Motor neuron (in vitro differentiated cells): ENCODE results near the gene NUDT22. TPM values are rescaled to one million over a fixed set of nuclear protein-coding genes. Genes with fewer than 3 reads are reported as not detected.

ENCODE experiments used
- ATAC-seq, 8 experiments: fragments of 200-7000 bp; cut with Tn5 transposase; replicated peaks in 6 of 8; 2 replicates each; pipeline ENCODE4 v1.8.0; 2021; ENCODE audit warnings: mild to moderate bottlenecking in 8 of 8, moderate library complexity in 8 of 8
- H3K27ac ChIP-seq, 2 donors: fragments of 250-450 bp; sonication (Bioruptor Pico); 2 replicates each; pipeline ENCODE4 v1.9.0; 2021; ENCODE audit warnings: antibody characterized with exemption in 2 of 2, mild to moderate bottlenecking in 2 of 2, moderate library complexity in 1 of 2
- H3K4me1 ChIP-seq, 2 donors: fragments of 250-450 bp; sonication (Bioruptor Pico); replicated peaks in 1 of 2; 2 replicates each; pipeline ENCODE4 v1.6.1; 2021; ENCODE audit warnings: antibody characterized with exemption in 2 of 2, mild to moderate bottlenecking in 2 of 2, moderate library complexity in 1 of 2
- H3K4me3 ChIP-seq, 5 donors: fragments of 250-450 bp; sonication (Bioruptor Pico); 2 replicates each; pipeline ENCODE4 v1.9.0; 2021; ENCODE audit warnings: antibody characterized with exemption in 5 of 5, mild to moderate bottlenecking in 5 of 5, moderate library complexity in 4 of 5
- WGBS, 10 experiments: fragments of 450-650 bp; shearing (Covaris generic); methylation state at CpG; one replicate each; pipeline ENCODE4 v1.0.0; 2022; 5-methylcytosine and 5-hydroxymethylcytosine counted together
- in situ Hi-C, 9 experiments: fragments of 400-800 bp; cut with MboI; loops; one replicate each; pipeline ENCODE4 v1.15.0; 2021; ENCODE audit warnings: low sequenced_read_pairs in 9 of 9, low pct_unique_long_range_greater_than_20kb in 2 of 9; ENCODE audit not compliant: unreplicated experiment in 9 of 9
- total RNA-seq, 8 experiments: library from RNA; unstranded; fragments of 300-600 nt; gene quantifications; 2 replicates each; pipeline versions ENCODE4 v1.2.3 to v1.2.4, GENCODE V29; 2022

Gene NUDT22
- total RNA-seq, 8 experiments from 2014 or later = 17.3 to 65.4 (median 35.4) TPM

- ATAC-seq = no peak
- in situ Hi-C loops = no loop called here
- 67 to 100% (median 83%) methylated on average over 1 to 6 of the region's 9 CpGs for WGBS, 10 experiments
- Histone ChIP-seq H3K4me1 (no peaks in the 10 kb centered on the region), H3K27ac (no peak overlapping the region), H3K4me3 (no peak overlapping the region)
Observed at GRCh38 chr11:64196626-64197025, 29.4 kb upstream of the NUDT22 start.

DNA sequence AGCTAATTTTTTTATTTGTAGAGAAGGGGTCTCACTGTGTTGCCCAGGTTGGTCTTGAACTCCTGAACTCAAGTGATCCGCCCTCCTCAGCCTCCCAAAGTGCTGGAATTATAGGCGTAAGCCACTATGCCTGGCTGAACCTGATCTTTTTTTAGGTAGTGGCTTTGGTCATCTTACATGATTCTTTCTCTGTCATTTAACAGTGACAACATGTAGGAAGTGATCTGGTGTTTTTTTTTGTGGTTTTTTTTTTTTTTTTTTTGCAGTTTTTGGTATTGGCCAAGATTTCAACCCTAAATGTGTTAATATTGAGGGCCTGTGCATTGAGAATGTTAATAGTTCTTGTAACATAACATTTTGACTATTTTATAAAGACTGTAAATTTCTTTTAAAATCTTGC lies 27.6 kb upstream of the NUDT22 start:
- Histone ChIP-seq H3K4me3 (no peak overlapping the region), H3K4me1 (no peaks in the 10 kb centered on the region), H3K27ac (no peak overlapping the region)
- no peak for ATAC-seq
- in situ Hi-C loops = no loop called here
- 83 to 100% (median 100%) methylated on average over 1 to 2 of the region's 2 CpGs; no CpG with 5 or more reads in 4 of the 10 experiments for WGBS, 10 experiments

- H3K4me3 ChIP-seq = no peak overlapping the region
- no peak overlapping the region for H3K27ac ChIP-seq
- ATAC-seq = no peak
- WGBS, 10 experiments = 44 to 100% (median 83%) methylated on average over 1 to 3 of the region's 3 CpGs
- in situ Hi-C loops = no loop called here
- no peaks in the 10 kb centered on the region for H3K4me1 ChIP-seq
Observed at GRCh38 chr11:64201543-64201942, 24.5 kb upstream of the NUDT22 start.

DNA sequence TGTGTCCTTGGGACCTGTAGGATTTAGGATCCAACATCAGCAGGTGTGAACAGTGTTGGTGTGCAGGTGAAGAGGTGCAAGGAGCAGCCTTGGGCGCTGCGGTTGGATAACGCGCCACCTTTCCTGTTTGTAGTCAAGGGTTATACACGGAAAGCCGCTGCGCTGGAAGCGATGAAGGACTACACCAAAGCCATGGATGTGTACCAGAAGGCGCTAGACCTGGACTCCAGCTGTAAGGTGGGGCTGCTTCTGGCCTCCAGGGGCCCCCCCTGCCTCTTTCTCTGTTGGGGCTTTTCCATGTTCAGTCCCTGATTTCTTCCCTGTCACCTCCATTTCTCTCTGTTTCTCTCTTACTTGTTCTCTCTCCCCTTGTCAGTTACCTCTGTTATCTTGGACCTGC lies 23.1 kb upstream of the NUDT22 start:
- 97 to 100% (median 98%) methylated on average over 3 to 8 of the region's 9 CpGs; no CpG with 5 or more reads in 5 of the 10 experiments for WGBS, 10 experiments
- H3K4me1 ChIP-seq = peaks cover 0 to 7% of the 10 kb centered on the region in 2 donors
- ATAC-seq = no peak
- in situ Hi-C loops = no loop called here
- no peak overlapping the region for H3K4me3 ChIP-seq
- H3K27ac ChIP-seq = no peak overlapping the region

GRCh38 chr11:64203421-64204079 lies 22.5 kb upstream of the NUDT22 start:
- H3K4me3 ChIP-seq = no peak overlapping the region
- ATAC-seq = no peak
- in situ Hi-C loops = no loop called here
- 72 to 100% (median 88%) methylated on average over 2 to 22 of the region's 27 CpGs; no CpG with 5 or more reads in 1 of the 10 experiments for WGBS, 10 experiments
- H3K4me1 ChIP-seq = peaks cover 0 to 8% of the 10 kb centered on the region in 2 donors
- H3K27ac ChIP-seq = no peak overlapping the region

DNA sequence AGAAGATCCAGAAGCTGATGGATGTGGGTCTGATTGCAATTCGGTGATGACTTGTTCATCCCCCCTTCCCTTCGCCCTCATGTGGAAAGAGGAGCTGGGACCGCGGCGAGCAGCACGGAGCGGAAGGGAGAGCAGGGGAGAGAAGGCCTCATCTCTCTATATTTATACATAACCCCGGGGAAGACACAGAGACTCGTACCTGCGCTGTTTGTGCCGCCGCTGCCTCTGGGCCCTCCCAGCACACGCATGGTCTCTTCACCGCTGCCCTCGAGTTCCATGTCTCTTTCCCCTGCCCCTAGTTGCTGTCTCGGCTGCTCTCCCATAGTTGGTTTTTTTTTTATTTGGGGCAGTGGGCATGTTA lies 22.0 kb upstream of the NUDT22 start:
- in situ Hi-C loops = no loop called here
- WGBS, 10 experiments = 33 to 100% (median 67%) methylated on average over 1 to 15 of the region's 16 CpGs; no CpG with 5 or more reads in 3 of the 10 experiments
- ATAC-seq = no peak
- H3K4me3 ChIP-seq = no peak overlapping the region
- H3K27ac ChIP-seq = no peak overlapping the region
- H3K4me1 ChIP-seq = peaks cover 0 to 8% of the 10 kb centered on the region in 2 donors

DNA sequence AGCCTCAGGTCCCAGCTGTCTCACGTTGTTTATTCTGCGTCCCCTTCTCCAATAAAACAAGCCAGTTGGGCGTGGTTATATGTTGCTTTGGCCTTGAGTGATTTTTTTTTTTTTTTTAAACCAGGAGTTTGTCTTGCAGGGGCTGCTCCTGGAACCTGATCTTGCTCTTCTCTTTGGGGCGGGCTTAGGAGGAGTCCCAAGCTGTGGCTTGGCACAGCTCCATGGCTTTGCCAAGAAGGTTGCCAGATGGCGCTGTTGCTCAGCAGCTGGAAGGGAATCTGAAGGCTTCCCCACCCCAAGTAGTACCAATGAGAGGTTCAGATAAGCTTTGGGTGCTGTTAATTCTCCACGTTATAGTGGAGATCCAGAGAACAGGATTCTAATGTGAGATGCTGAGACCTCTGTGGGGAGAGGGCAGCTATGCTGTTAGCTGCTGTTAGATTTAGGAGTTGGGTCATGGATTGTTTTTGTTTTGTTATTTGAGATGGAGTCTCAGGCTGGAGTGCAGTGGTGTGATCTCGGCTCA lies 21.5 kb upstream of the NUDT22 start:
- no peak overlapping the region for H3K27ac ChIP-seq
- 10 to 100% (median 55%) methylated on average over 1 to 3 of the region's 7 CpGs; no CpG with 5 or more reads in 5 of the 10 experiments for WGBS, 10 experiments
- in situ Hi-C loops = no loop called here
- peaks cover 0 to 8% of the 10 kb centered on the region in 2 donors for H3K4me1 ChIP-seq
- ATAC-seq = peak; percentile 67 to 93 (median 72)
- no peak overlapping the region for H3K4me3 ChIP-seq

- H3K27ac ChIP-seq = peak within 1 kb of the TSS in 1 of 2 donors; percentile 68
- ATAC-seq = no peak
- in situ Hi-C loops = no loop called here
- peaks cover 0 to 8% of the 10 kb centered on the region in 2 donors for H3K4me1 ChIP-seq
- no peak within 1 kb of the TSS for H3K4me3 ChIP-seq
- 79 to 100% (median 88%) methylated on average over 1 to 10 of the region's 27 CpGs; no CpG with 5 or more reads in 3 of the 10 experiments for WGBS, 10 experiments
Observed at GRCh38 chr11:64206457-64207255, 19.4 kb upstream of the NUDT22 start, which contains the start of gene FERMT3. Gene FERMT3 (plus strand): TSS chr11:64206721. CDS start chr11:64207365, 644 bp downstream.

- ATAC-seq = peak in 7 of 8 experiments; percentile 48 to 80 (median 66)
- Histone ChIP-seq H3K27ac (peak overlapping the region in 1 of 2 donors; percentile 68), H3K4me1 (peaks cover 0 to 8% of the 10 kb centered on the region in 2 donors), H3K4me3 (no peak overlapping the region)
- in situ Hi-C loops = no loop called here
- 52 to 93% (median 82%) methylated on average over 2 to 5 of the region's 30 CpGs; no CpG with 5 or more reads in 6 of the 10 experiments for WGBS, 10 experiments
Observed at GRCh38 chr11:64207256-64208085, 18.6 kb upstream of the NUDT22 start.

- Histone ChIP-seq H3K27ac (peak overlapping the region in 1 of 2 donors; percentile 68), H3K4me1 (peaks cover 0 to 8% of the 10 kb centered on the region in 2 donors), H3K4me3 (no peak overlapping the region)
- WGBS, 10 experiments = 73 to 100% (median 88%) methylated on average over 1 to 4 of the region's 23 CpGs; no CpG with 5 or more reads in 6 of the 10 experiments
- in situ Hi-C loops = no loop called here
- ATAC-seq = peak in 3 of 8 experiments; percentile 2 to 6 (median 4)
Observed at GRCh38 chr11:64208086-64208795, 17.8 kb upstream of the NUDT22 start.

DNA sequence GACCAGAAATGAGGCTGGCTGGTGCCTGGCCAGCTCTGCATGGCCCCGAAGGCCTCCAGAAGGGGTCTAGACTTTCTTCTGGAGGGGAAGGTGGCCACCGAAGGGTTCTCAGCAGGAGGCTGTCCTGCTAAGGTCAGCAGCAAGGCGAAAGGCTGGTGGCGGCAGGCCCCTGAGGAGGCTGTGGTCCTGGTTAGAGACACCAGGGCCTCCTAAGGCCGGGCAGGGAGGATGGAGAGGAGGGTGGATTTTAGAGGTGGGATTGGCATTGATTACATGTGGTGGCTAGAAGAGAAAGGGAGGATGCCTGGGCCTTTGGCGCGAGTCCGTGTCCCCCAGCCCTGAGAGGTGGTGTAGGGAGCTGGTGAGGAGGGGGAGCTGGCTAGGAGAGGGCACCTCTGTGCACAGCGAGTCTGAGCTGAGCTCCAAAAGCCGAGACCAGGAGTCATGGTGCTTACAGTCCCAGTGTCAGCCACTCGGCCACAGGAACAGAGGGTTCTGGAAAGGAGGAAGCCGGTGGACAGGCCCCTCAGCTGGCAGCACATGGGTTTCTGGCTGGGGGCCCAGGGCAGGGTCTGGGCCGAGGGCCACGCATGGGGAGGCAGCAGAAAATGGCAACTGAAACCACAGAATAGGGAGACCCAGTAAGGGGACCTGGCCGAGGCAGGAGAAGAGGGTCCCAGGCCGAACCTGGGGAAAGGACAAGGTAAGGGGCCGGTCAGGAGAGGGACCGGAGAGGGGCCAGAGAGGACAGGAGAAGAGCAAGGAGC lies 17.1 kb upstream of the NUDT22 start:
- ATAC-seq = no peak
- no peak overlapping the region for H3K4me3 ChIP-seq
- in situ Hi-C loops = no loop called here
- WGBS, 10 experiments = 66 to 100% (median 81%) methylated on average over 2 to 11 of the region's 18 CpGs; no CpG with 5 or more reads in 4 of the 10 experiments
- H3K4me1 ChIP-seq = peaks cover 0 to 8% of the 10 kb centered on the region in 2 donors
- no peak overlapping the region for H3K27ac ChIP-seq

DNA sequence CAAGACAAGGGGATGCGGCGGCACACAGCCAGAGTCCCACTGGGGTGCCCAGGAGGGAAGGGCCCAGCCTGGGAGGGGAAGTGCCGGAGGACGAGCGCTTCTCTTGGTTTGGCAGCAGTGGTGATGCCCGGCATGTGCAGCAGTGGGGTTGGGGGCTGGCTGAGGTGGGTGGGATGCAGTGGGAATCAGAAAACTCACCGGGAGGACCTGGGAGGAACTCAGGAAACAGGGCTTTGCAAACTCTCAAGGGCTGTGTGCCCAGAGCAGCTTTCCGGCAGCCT lies 16.6 kb upstream of the NUDT22 start:
- no peak overlapping the region for H3K27ac ChIP-seq
- WGBS, 10 experiments = 83 to 100% methylated on average over 1 to 3 of the region's 8 CpGs; no CpG with 5 or more reads in 8 of the 10 experiments
- in situ Hi-C loops = no loop called here

More for the DNA sequence above, 16.6 kb upstream of the NUDT22 start:
- no peak for ATAC-seq
- H3K4me1 ChIP-seq = peaks cover 0 to 8% of the 10 kb centered on the region in 2 donors
- no peak overlapping the region for H3K4me3 ChIP-seq
